Measurements from ENCODE around the gene PDCD10.
A peak's percentile ranks its signal among the peaks of the same experiment; 100 is the strongest.

PDCD10 gene

DNA sequence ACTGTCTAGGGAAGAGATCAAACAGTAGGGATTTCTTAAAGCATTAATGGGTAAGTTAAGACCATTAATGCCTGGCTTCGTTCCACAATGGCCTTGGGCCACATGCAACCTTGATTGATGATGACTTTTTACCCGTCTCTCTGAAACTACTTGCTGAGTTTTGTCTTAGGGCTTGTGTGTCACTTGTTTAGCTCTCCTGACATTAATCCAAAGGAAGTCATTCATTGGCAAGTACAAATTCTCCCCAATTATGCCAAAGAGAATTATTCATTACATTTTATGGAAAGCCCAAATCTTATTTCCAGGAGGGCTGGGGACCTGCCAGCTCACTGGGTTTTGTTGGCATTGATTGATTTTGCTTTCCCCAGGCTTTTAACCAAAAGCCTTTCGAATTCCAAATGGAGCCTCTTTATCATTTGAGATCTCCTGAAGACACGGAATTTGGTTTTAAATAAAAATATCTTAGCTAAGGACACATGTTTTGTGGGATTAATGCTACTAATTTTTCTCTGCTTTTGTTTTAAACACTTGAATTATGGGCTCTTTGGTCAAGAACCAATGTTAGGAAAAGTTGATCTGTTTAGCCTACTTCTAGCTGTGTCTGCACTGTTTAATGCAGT lies 41.5 kb upstream of the PDCD10 start:
- H3K27me3 ChIP-seq (ENCODE audit: low read depth, low read length): no peaks in the 10 kb centered on the region
- H4K20me1 ChIP-seq (ENCODE audit: insufficient read depth, low read length): no peaks in the 10 kb centered on the region
- no peaks in the 10 kb centered on the region for H3K9me3 ChIP-seq (ENCODE audit: insufficient read depth, low read length)
- no peak overlapping the region for H3K4me3 ChIP-seq (ENCODE audit: low read length)
- no peak overlapping the region for H3K9ac ChIP-seq (ENCODE audit: low read length)
- no peak overlapping the region for H3K4me2 ChIP-seq (ENCODE audit: low read length)
- H2AFZ ChIP-seq (ENCODE audit: low read depth, low read length): no peak overlapping the region
- H3K4me1 ChIP-seq (ENCODE audit: low read length): no peaks in the 10 kb centered on the region
- TF ChIP-seq, protein P1, sequence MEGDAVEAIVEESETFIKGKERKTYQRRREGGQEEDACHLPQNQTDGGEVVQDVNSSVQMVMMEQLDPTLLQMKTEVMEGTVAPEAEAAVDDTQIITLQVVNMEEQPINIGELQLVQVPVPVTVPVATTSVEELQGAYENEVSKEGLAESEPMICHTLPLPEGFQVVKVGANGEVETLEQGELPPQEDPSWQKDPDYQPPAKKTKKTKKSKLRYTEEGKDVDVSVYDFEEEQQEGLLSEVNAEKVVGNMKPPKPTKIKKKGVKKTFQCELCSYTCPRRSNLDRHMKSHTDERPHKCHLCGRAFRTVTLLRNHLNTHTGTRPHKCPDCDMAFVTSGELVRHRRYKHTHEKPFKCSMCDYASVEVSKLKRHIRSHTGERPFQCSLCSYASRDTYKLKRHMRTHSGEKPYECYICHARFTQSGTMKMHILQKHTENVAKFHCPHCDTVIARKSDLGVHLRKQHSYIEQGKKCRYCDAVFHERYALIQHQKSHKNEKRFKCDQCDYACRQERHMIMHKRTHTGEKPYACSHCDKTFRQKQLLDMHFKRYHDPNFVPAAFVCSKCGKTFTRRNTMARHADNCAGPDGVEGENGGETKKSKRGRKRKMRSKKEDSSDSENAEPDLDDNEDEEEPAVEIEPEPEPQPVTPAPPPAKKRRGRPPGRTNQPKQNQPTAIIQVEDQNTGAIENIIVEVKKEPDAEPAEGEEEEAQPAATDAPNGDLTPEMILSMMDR (IDR thresholded peaks at IDR 0.05; ENCODE audit: low read depth, low read length): no peak
- TF ChIP-seq EZH2phosphoT487 (IDR thresholded peaks at IDR 0.05; ENCODE audit: low read depth): no peak
- no peaks in the 10 kb centered on the region for H3K79me2 ChIP-seq (ENCODE audit: low read length)
- H3K27ac ChIP-seq (ENCODE audit: low read length): no peak overlapping the region
- H3K36me3 ChIP-seq (replicated peaks; ENCODE audit: low read depth, low read length): no peaks in the 10 kb centered on the region

DNA sequence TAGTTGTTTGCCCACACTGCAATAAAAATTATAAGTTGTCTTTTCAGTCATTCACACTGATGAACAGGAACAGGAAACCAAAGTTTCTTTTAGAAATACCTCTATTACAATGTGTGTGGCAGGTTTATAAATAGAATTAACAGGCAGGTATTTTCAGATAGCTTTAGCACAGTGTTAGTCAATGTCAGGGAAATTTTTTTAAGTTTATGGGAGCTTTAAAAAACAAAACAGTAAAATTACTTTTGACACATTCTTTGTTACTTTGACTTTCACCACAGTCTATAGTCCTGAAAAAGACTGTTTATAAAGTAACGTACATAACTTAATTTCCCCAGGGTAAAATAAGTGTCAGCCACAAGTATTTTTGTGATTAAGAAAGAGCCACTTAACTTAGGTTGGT lies 38.9 kb upstream of the PDCD10 start:
- TF ChIP-seq, protein P1 (IDR thresholded peaks at IDR 0.05; ENCODE audit: low read depth, low read length): no peak
- TF ChIP-seq EZH2phosphoT487 (IDR thresholded peaks at IDR 0.05; ENCODE audit: low read depth): no peak
- no peak overlapping the region for H2AFZ ChIP-seq (ENCODE audit: low read depth, low read length)
- no peaks in the 10 kb centered on the region for H3K36me3 ChIP-seq (replicated peaks; ENCODE audit: low read depth, low read length)
- H3K9me3 ChIP-seq (ENCODE audit: insufficient read depth, low read length): no peaks in the 10 kb centered on the region
- H3K27me3 ChIP-seq (ENCODE audit: low read depth, low read length): no peaks in the 10 kb centered on the region
- no peaks in the 10 kb centered on the region for H4K20me1 ChIP-seq (ENCODE audit: insufficient read depth, low read length)
- no peak overlapping the region for H3K27ac ChIP-seq (ENCODE audit: low read length)
- H3K9ac ChIP-seq (ENCODE audit: low read length): no peak overlapping the region
- no peaks in the 10 kb centered on the region for H3K4me1 ChIP-seq (ENCODE audit: low read length)
- H3K4me3 ChIP-seq (ENCODE audit: low read length): no peak overlapping the region
- H3K79me2 ChIP-seq (ENCODE audit: low read length): no peaks in the 10 kb centered on the region
- H3K4me2 ChIP-seq (ENCODE audit: low read length): no peak overlapping the region

DNA sequence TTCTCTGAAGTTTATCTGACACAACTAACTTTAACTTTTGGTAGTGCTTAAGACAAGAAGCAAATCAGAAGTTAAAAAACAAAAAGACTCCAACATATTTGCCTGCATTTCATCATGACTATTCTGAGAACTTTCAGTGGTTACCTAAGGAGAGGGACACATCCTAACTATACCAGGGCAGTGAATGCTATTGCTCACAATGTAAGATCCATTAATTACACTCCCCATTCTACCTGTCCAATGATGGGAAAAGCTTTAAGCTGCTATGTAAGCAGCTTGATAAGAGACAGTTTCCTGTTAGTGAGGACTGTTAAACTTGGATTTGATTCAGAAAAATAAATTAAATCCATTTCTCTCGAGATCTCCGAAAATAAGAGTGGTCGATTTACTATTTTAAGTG lies 38.3 kb upstream of the PDCD10 start:
- Histone ChIP-seq H3K79me2 (ENCODE audit: low read length) (no peaks in the 10 kb centered on the region), H2AFZ (ENCODE audit: low read depth, low read length) (no peak overlapping the region), H3K27ac (ENCODE audit: low read length) (no peak overlapping the region), H3K4me2 (ENCODE audit: low read length) (no peak overlapping the region), H3K9me3 (ENCODE audit: insufficient read depth, low read length) (no peaks in the 10 kb centered on the region), H3K36me3 (replicated peaks; ENCODE audit: low read depth, low read length) (no peaks in the 10 kb centered on the region), H3K27me3 (ENCODE audit: low read depth, low read length) (no peaks in the 10 kb centered on the region), H3K4me1 (ENCODE audit: low read length) (no peaks in the 10 kb centered on the region), H3K9ac (ENCODE audit: low read length) (no peak overlapping the region), H3K4me3 (ENCODE audit: low read length) (no peak overlapping the region), H4K20me1 (ENCODE audit: insufficient read depth, low read length) (no peaks in the 10 kb centered on the region)
- TF ChIP-seq EZH2phosphoT487 (IDR thresholded peaks at IDR 0.05; ENCODE audit: low read depth): no peak
- TF ChIP-seq, protein P1 (IDR thresholded peaks at IDR 0.05; ENCODE audit: low read depth, low read length): no peak

DNA sequence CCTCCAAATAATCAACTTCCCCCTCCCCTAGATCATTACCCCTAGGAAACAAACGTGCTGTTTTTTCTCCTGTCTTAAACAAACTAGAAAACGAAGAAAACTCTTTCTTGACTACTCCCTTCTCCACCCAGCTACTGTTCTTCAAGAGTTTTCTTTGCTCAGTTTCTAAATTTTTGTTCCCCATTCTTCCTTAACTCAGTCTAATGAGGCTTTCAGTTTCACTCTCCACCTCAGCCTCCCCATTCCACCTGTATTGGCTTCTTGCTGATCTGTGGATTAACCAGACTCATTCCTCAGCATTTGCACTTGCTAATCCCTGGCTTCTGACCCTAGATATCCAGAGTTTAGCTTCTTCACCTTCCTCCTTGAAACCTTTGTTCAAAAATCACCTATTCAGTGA lies 27.6 kb upstream of the PDCD10 start:
- Histone ChIP-seq H3K9ac (ENCODE audit: low read length) (no peak overlapping the region), H3K4me1 (ENCODE audit: low read length) (no peaks in the 10 kb centered on the region), H3K27ac (ENCODE audit: low read length) (no peak overlapping the region), H3K9me3 (ENCODE audit: insufficient read depth, low read length) (no peaks in the 10 kb centered on the region), H4K20me1 (ENCODE audit: insufficient read depth, low read length) (no peaks in the 10 kb centered on the region), H3K36me3 (replicated peaks; ENCODE audit: low read depth, low read length) (no peaks in the 10 kb centered on the region), H3K27me3 (ENCODE audit: low read depth, low read length) (no peaks in the 10 kb centered on the region), H3K4me3 (ENCODE audit: low read length) (no peak overlapping the region), H3K4me2 (ENCODE audit: low read length) (peak overlapping the region; percentile 21; the same call in 1 of the 2 replicates), H3K79me2 (ENCODE audit: low read length) (no peaks in the 10 kb centered on the region), H2AFZ (ENCODE audit: low read depth, low read length) (no peak overlapping the region)
- no peak for TF ChIP-seq EZH2phosphoT487 (IDR thresholded peaks at IDR 0.05; ENCODE audit: low read depth)
- TF ChIP-seq, protein P1 (IDR thresholded peaks at IDR 0.05; ENCODE audit: low read depth, low read length): no peak
